MM.1S (cell line): ENCODE data around the gene GMFB.
"Not testable (repeated sequence)": the region's sequence is repeated elsewhere in the genome, so short reads cannot be mapped to it uniquely, and the experiment has no call there.

ENCODE experiments used
- DNase-seq: peaks from one replicate; pipeline ENCODE4 v3.0.0-alpha.2; 2015
- H2AFZ ChIP-seq: fragments of 300-600 bp; sonication (generic); 2 replicates; pipeline ENCODE4 v1.6.0; 2016; ENCODE audit warnings: antibody characterized with exemption, low read length
- H3F3A ChIP-seq: fragments of 300-600 bp; sonication (generic); 2 replicates; pipeline ENCODE4 v1.6.1; 2016; ENCODE audit warnings: mild to moderate bottlenecking, antibody characterized with exemption, low read length, moderate library complexity, mixed read lengths; ENCODE audit not compliant: insufficient read depth
- H3K27ac ChIP-seq: fragments of 300-600 bp; sonication (generic); 2 replicates; pipeline ENCODE4 v1.5.1; 2016; ENCODE audit warnings: mild to moderate bottlenecking, low read length
- H3K27me3 ChIP-seq: fragments of 300-600 bp; sonication (generic); replicated peaks from 2 replicates; pipeline ENCODE4 v1.6.0; 2016; ENCODE audit warnings: low read length; ENCODE audit not compliant: insufficient read depth
- H3K36me3 ChIP-seq: fragments of 300-600 bp; sonication (generic); replicated peaks from 2 replicates; pipeline ENCODE4 v1.6.1; 2016; ENCODE audit warnings: mild to moderate bottlenecking, low read length, mixed read lengths; ENCODE audit not compliant: insufficient read depth
- H3K4me1 ChIP-seq: fragments of 300-600 bp; sonication (generic); 2 replicates; pipeline ENCODE4 v1.6.1; 2016; ENCODE audit warnings: low read length, mixed read lengths
- H3K4me2 ChIP-seq: fragments of 300-600 bp; sonication (generic); 2 replicates; pipeline ENCODE4 v1.6.0; 2016; ENCODE audit warnings: low read depth, low read length
- H3K4me3 ChIP-seq: fragments of 300-600 bp; sonication (generic); 2 replicates; pipeline ENCODE4 v1.5.1; 2016; ENCODE audit warnings: low read length, mixed read lengths
- H3K79me2 ChIP-seq: fragments of 300-600 bp; sonication (generic); 2 replicates; pipeline ENCODE4 v1.6.1; 2016; ENCODE audit warnings: mixed run types, low read length, mixed read lengths
- H3K9ac ChIP-seq: fragments of 300-600 bp; sonication (generic); 2 replicates; pipeline ENCODE4 v1.6.1; 2016; ENCODE audit warnings: low read length, mixed read lengths
- H3K9me2 ChIP-seq: fragments of 300-600 bp; sonication (generic); replicated peaks from 2 replicates; pipeline ENCODE4 v1.6.1; 2016; ENCODE audit warnings: mild to moderate bottlenecking, low read length, mixed read lengths; ENCODE audit not compliant: insufficient read depth
- H3K9me3 ChIP-seq: fragments of 300-600 bp; sonication (generic); replicated peaks from 2 replicates; pipeline ENCODE4 v1.6.1; 2016; ENCODE audit warnings: mild to moderate bottlenecking, low read length, mixed read lengths; ENCODE audit not compliant: insufficient read depth
- H4K20me1 ChIP-seq: fragments of 300-600 bp; sonication (generic); 2 replicates; pipeline ENCODE4 v1.6.1; 2016; ENCODE audit warnings: mild to moderate bottlenecking, low read length, moderate library complexity, mixed read lengths; ENCODE audit not compliant: insufficient read depth
- EZH2 ChIP-seq: fragments of 300-600 bp; sonication (generic); optimal IDR thresholded peaks from 2 replicates; pipeline ENCODE3; 2017; ENCODE audit warnings: low read depth, mild to moderate bottlenecking, antibody characterized with exemption, low read length, mixed read lengths
- EZH2phosphoT487 ChIP-seq: fragments of 300-600 bp; sonication (generic); IDR thresholded peaks from 2 replicates; pipeline ENCODE4 v1.6.1; 2018; ENCODE audit warnings: antibody characterized with exemption, low read length
- TF ChIP-seq, protein P1 (sequence below): fragments of 300-600 bp; sonication (generic); IDR thresholded peaks from 2 replicates; pipeline ENCODE4 v1.5.1; 2016; ENCODE audit warnings: antibody characterized with exemption, low read length, mixed read lengths

GMFB gene

GRCh38 chr14:54457609-54457996, 31.2 kb downstream of the GMFB start:
- Histone ChIP-seq H3K27ac (no peak overlapping the region), H3K9me3 (no peaks in the 10 kb centered on the region), H3K4me3 (no peak overlapping the region), H4K20me1 (no peaks in the 10 kb centered on the region), H3K9me2 (no peaks in the 10 kb centered on the region), H3K27me3 (no peaks in the 10 kb centered on the region), H3K4me1 (no peaks in the 10 kb centered on the region), H3K4me2 (no peak overlapping the region), H3K36me3 (no peaks in the 10 kb centered on the region), H2AFZ (no peak overlapping the region), H3F3A (no peaks in the 10 kb centered on the region), H3K9ac (no peak overlapping the region), H3K79me2 (no peaks in the 10 kb centered on the region)
- TF ChIP-seq EZH2 (no peak), EZH2phosphoT487 (no peak)
- TF ChIP-seq, protein P1, sequence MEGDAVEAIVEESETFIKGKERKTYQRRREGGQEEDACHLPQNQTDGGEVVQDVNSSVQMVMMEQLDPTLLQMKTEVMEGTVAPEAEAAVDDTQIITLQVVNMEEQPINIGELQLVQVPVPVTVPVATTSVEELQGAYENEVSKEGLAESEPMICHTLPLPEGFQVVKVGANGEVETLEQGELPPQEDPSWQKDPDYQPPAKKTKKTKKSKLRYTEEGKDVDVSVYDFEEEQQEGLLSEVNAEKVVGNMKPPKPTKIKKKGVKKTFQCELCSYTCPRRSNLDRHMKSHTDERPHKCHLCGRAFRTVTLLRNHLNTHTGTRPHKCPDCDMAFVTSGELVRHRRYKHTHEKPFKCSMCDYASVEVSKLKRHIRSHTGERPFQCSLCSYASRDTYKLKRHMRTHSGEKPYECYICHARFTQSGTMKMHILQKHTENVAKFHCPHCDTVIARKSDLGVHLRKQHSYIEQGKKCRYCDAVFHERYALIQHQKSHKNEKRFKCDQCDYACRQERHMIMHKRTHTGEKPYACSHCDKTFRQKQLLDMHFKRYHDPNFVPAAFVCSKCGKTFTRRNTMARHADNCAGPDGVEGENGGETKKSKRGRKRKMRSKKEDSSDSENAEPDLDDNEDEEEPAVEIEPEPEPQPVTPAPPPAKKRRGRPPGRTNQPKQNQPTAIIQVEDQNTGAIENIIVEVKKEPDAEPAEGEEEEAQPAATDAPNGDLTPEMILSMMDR, result no peak
- no peak for DNase-seq

- H3K36me3 ChIP-seq, H3K9me3 ChIP-seq, H3K27me3 ChIP-seq, H4K20me1 ChIP-seq, H3K4me2 ChIP-seq, H3K9ac ChIP-seq, H2AFZ ChIP-seq, DNase-seq, H3K9me2 ChIP-seq, H3F3A ChIP-seq, H3K4me1 ChIP-seq, H3K27ac ChIP-seq, H3K79me2 ChIP-seq, H3K4me3 ChIP-seq: not testable (repeated sequence)
Observed at GRCh38 chr14:54456820-54457608, 31.8 kb downstream of the GMFB start.

DNA sequence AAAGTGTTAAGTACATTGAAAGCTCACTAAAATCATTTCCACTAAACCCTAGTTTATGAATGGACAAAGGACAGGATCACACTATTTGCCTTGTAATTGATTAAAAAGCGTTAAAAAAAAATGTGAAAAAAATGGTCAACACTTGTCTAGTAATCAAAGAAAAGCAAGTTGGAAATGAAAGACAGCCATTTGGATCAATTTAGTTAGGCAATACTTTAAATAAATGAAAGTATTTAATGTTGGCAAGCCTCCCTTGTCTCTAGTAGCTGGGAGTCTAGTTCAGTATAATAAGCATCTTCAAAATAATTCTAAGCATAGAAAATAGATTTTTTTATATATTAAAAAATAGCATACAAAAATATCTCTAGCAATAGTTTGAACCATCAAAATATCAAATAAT, 33.4 kb downstream of the GMFB start:
- no peak overlapping the region for H3K27ac ChIP-seq
- no peak overlapping the region for H3K9ac ChIP-seq
- H2AFZ ChIP-seq, result no peak overlapping the region
- H3K9me2 ChIP-seq, result no peaks in the 10 kb centered on the region
- no peaks in the 10 kb centered on the region for H4K20me1 ChIP-seq
- no peak for DNase-seq
- H3K4me1 ChIP-seq, result no peaks in the 10 kb centered on the region
- H3K79me2 ChIP-seq, result no peaks in the 10 kb centered on the region
- TF ChIP-seq, protein P1, result no peak
- TF ChIP-seq EZH2phosphoT487 (no peak), EZH2 (no peak)
- H3K9me3 ChIP-seq, result no peaks in the 10 kb centered on the region
- no peaks in the 10 kb centered on the region for H3F3A ChIP-seq
- H3K4me2 ChIP-seq, result no peak overlapping the region
- no peaks in the 10 kb centered on the region for H3K27me3 ChIP-seq
- H3K36me3 ChIP-seq, result no peaks in the 10 kb centered on the region
- no peak overlapping the region for H3K4me3 ChIP-seq

- not testable (repeated sequence) for H4K20me1 ChIP-seq, DNase-seq, H3K79me2 ChIP-seq, H3F3A ChIP-seq, H3K4me2 ChIP-seq, H3K4me3 ChIP-seq, H3K9me3 ChIP-seq, H2AFZ ChIP-seq, H3K4me1 ChIP-seq, H3K9ac ChIP-seq, H3K36me3 ChIP-seq, H3K9me2 ChIP-seq, H3K27me3 ChIP-seq, H3K27ac ChIP-seq
Observed at GRCh38 chr14:54453990-54454389, 34.8 kb downstream of the GMFB start.
